SKM-1 treated with dmso at 0.1 percent for 144 hours (cell line): ENCODE data around the gene RIMBP3B.
"Not testable (repeated sequence)": the region's sequence is repeated elsewhere in the genome, so short reads cannot be mapped to it uniquely, and the experiment has no call there.

ENCODE experiments used
- DNase-seq: peaks from one replicate; lab custom pipeline; 2025; ENCODE audit not compliant: unreplicated experiment; lab: John Stamatoyannopoulos, UW

The RIMBP3B gene

GRCh38 chr22:21383701-21384467 is at the start of gene RIMBP3B:
RIMBP3B (plus strand) TSS chr22:21383751; CDS start chr22:21383859, 108 bp downstream.
- DNase-seq: not testable (repeated sequence)

GRCh38 chr22:21357527-21357926 is 26.0 kb upstream of the RIMBP3B start:
- not testable (repeated sequence) for DNase-seq

GRCh38 chr22:21360525-21360924 is 23.0 kb upstream of the RIMBP3B start:
- DNase-seq: not testable (repeated sequence)

GRCh38 chr22:21362473-21362872 is 21.1 kb upstream of the RIMBP3B start:
- not testable (repeated sequence) for DNase-seq

GRCh38 chr22:21363061-21363460 is 20.5 kb upstream of the RIMBP3B start:
- DNase-seq: not testable (repeated sequence)

- DNase-seq: not testable (repeated sequence)
These were observed 19.7 kb upstream of the RIMBP3B start for GRCh38 chr22:21363803-21364202.

- not testable (repeated sequence) for DNase-seq
These were observed 19.2 kb upstream of the RIMBP3B start for GRCh38 chr22:21364362-21364761.

GRCh38 chr22:21365337-21365736 is 18.2 kb upstream of the RIMBP3B start:
- not testable (repeated sequence) for DNase-seq

GRCh38 chr22:21368603-21369310 is 14.8 kb upstream of the RIMBP3B start:
- DNase-seq: not testable (repeated sequence)

- not testable (repeated sequence) for DNase-seq
These were observed 7.7 kb upstream of the RIMBP3B start for GRCh38 chr22:21375880-21376279.

GRCh38 chr22:21384468-21385357 is 1.2 kb downstream of the RIMBP3B start:
- DNase-seq: not testable (repeated sequence)

GRCh38 chr22:21389480-21389879 is 5.9 kb downstream of the RIMBP3B start:
- not testable (repeated sequence) for DNase-seq

GRCh38 chr22:21390013-21390412 is 6.5 kb downstream of the RIMBP3B start:
- DNase-seq: not testable (repeated sequence)

- DNase-seq: not testable (repeated sequence)
These were observed 11.1 kb downstream of the RIMBP3B start for GRCh38 chr22:21394613-21395012.

GRCh38 chr22:21401197-21401969 is 17.8 kb downstream of the RIMBP3B start:
- not testable (repeated sequence) for DNase-seq

GRCh38 chr22:21402763-21403314 is 19.3 kb downstream of the RIMBP3B start:
- not testable (repeated sequence) for DNase-seq

- DNase-seq: not testable (repeated sequence)
These were observed 23.6 kb downstream of the RIMBP3B start for GRCh38 chr22:21407139-21407538.

- DNase-seq: not testable (repeated sequence)
These were observed 24.2 kb downstream of the RIMBP3B start for GRCh38 chr22:21407792-21408191.

- not testable (repeated sequence) for DNase-seq
These were observed 32.8 kb downstream of the RIMBP3B start for GRCh38 chr22:21416375-21416774.

- DNase-seq: not testable (repeated sequence)
These were observed 33.7 kb downstream of the RIMBP3B start, which contains the start of gene HIC2 for GRCh38 chr22:21417227-21417746. HIC2 (plus strand) TSS chr22:21417371; CDS start chr22:21442832, 25,461 bp downstream.
